Urothelium cell line (cell line): ENCODE data around the gene DAPK2.
A peak's percentile ranks its signal among the peaks of the same experiment; 100 is the strongest.

Experiments
- DNase-seq: peaks from one replicate; pipeline ENCODE4 v3.0.0; 2011; ENCODE audit warnings: low spot score, mixed read lengths
- FAIRE-seq: peaks from 2 replicates; lab custom pipeline; 2011; peaks lifted over from hg19 to GRCh38; lab: Jason Lieb, UNC

DAPK2 gene

GRCh38 chr15:64000183-64000951 is 45.9 kb downstream of the DAPK2 start:
- no peak for FAIRE-seq
- no peak for DNase-seq

- FAIRE-seq (no peak), DNase-seq (no peak)
These were observed 47.1 kb downstream of the DAPK2 start for GRCh38 chr15:63999177-63999576.

- peak; percentile 58 for FAIRE-seq
These were observed 47.8 kb downstream of the DAPK2 start for GRCh38 chr15:63998489-63998888.

DNA sequence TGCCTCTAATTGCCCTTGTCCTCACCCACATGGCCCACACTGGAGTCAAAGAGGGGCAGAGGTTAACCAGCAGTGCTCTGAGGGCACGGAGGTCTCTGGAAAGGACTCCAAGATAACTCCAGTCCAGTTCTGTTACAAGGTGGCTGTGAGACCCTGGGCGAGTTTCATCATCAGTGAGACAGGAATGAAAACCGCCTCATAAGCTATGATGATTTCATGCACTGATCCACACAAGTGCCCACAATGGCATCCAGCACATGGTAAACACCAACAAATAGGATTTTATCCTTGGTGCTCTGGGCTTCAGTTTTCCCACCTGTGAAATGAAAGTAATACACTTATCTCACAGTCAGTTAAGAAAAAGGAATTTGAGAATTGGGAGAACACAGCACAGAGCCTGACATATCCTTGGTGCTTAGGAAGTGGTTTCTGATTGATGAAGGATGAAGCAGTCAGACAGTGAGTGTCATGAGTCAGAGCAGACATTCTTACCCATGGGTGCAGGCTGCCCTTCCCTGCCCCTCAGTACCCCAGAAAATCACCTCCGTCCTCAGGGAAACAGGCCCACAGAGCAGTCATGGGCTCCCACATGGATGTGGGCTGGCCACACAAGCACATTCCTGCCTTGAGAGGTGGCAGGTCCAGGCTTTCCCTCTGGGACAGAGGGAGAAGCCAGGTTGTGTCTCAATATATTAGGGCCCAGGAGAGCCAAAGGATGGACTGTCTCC is 48.4 kb downstream of the DAPK2 start:
- DNase-seq (no peak), FAIRE-seq (peak; percentile 61)

More at GRCh38 chr15:63998489-63998888, 47.8 kb downstream of the DAPK2 start:
- no peak for DNase-seq

- FAIRE-seq (no peak), DNase-seq (no peak)
These were observed 49.4 kb downstream of the DAPK2 start for GRCh38 chr15:63996794-63997357.

DNA sequence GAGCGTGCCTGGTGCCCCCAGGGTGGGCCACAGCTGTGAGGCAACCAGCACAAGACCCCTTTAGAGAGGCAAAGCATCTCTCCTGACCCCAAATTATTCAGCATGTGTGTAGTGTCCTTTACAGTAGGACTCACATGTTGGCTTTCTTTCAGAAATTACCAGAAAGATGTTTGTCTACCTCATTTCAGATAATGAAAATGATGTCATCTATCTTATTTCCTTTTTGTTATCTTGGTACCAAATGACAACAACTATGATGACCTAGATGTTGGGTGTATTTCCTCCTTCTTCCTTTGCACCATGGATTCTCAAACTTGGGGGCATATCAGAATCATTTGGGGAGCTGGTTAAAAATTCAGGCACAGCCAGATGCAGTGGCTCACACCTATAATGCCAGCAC is 50.5 kb downstream of the DAPK2 start:
- DNase-seq (no peak), FAIRE-seq (no peak)

DNA sequence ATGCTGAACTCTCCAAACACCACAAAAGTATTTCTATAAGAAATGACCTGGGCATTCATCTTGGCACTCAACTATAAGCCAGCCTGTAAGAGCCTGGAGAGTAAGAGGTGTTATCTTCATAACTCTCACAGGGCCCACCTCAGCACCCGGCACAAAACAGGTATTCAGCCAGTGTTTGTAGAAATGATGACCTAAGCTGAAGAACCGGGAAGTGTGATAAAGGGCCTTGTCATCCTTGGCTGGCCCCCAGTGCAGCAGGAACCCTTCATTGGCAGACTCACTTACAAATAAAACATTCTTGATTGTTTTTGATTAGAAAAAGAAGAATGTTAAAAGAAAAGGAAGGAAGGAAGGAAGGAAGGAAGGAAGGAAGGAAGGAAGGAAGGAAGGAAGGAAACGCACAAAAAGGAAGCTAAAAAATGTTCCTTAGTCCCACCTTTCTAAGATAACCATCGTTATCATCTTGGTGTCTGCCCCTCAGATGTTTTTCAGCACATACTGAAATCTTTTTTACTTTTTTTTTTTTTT is 52.1 kb downstream of the DAPK2 start:
- FAIRE-seq (no peak), DNase-seq (no peak)

- DNase-seq (no peak), FAIRE-seq (no peak)
These were observed 54.0 kb downstream of the DAPK2 start for GRCh38 chr15:63992300-63992699.

- DNase-seq (no peak), FAIRE-seq (no peak)
These were observed 54.6 kb downstream of the DAPK2 start for GRCh38 chr15:63991706-63992105.

DNA sequence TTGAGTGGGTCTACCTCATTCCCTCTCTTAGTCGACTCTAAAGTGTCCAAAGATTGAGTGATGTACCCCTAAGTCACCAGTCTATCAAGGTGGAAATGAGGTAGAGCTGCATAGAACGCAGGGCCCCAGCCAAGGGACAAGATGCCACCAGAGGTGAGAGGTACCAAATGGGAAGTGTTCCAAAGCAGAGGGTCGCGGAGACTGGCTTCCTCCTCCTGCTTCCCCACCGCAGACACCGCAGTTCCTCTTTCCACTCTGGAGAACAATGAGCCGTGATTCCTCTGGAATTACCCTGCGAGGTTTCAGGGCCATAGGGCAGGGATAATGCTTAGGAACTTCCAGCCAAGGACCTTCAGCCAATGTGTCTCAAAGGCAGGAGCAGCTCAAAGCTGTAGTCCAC is 55.8 kb downstream of the DAPK2 start:
- FAIRE-seq = no peak
- no peak for DNase-seq

GRCh38 chr15:63987796-63988378 is 58.4 kb downstream of the DAPK2 start:
- FAIRE-seq (no peak), DNase-seq (no peak)

DNA sequence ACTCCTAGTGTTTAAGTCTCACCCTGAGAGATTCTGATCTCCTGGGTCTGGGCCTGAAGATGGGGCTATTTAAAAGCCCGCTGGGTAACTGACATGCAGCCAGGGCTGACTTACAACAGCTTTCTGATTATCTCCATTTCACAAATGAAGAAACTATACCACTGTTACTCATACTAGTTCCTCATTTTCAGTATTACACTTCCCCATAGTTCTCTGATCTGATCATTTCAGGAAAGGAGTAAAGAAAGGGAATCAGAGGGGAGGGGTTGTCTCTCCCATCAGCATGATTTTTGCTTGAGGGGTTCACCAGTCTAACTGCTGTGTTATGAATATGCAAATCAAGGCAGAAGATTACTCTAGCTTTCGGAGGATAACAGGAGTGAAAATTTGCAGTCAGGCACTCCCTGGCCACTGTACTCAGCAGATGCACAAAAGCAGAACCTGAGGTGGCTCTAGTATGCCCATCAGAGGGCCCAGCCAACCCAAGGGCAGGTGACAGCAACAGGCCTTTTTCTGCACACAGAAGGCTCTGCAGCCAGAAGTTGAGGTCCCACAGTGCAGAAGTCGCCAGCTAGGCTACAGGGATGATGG is 59.4 kb downstream of the DAPK2 start:
- FAIRE-seq (no peak), DNase-seq (no peak)

DNA sequence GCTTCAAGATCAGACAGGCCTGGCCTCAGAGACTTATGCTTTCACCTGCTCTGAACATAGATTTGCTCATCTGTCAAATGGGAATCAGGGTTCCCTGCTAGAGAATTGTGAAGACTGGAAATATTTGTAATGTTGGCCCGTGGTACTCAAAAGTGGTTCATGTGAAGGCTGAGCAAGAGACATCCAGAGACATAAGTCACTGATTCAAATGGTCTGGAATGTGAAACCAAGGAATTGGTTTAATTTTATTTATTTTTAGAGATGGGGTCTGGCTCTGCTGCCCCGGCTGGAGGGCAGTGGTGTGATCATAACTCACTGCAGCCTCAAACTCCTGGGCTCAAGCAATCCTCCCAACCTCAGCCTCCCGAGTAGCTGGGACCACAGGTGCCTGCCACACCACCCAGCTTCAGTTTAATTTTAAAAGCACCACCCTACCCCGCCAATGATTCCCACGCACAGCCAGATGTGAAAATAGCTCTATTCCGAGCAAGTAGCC is 60.1 kb downstream of the DAPK2 start:
- FAIRE-seq = no peak
- no peak for DNase-seq

DNA sequence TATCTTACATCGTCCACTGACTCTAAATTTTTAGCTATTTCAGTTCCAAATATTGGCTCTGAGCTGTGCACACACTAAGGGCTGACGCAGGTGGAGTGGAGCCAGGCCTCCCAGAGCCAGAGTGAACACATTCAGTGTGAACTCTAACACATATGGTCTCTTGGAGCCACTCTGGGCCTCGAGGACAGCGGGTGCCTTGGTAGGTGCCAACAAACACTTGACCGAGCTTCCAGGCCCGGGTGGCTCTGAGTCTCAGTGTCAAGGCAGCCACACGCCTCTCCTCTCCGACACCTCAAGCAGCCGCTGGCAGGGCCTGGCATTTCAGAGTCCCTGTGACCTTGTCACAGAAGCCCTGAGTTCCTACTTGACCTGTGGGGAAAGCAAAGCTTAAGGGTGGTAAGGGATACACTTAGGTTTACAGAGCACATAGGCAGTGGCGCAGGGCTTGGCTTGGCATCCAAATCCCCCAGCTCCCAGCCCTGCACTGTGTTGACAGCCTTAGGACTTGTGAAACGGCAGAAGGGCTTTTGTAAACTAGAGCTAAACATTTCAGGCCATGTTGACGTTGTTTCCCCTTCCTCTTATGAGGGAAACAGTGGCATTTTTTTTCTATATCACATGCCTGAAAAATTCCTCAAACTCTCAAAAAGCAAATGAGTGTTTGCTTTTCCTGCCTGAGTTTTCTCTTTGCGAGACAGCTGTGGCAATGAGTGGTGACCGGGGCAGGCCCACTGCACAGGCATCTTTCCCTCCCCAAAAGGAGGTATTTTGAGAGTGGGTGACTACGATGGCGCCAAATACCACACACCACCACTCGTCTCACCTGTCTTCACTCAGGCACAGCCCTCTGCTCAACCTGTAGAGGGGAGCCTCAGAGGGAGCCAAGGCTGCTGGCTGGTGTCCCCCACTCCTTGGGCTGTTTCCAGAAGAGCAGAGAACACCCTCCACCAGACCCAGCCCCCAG is 60.8 kb downstream of the DAPK2 start:
- FAIRE-seq (peak; percentile 68), DNase-seq (no peak)

DNA sequence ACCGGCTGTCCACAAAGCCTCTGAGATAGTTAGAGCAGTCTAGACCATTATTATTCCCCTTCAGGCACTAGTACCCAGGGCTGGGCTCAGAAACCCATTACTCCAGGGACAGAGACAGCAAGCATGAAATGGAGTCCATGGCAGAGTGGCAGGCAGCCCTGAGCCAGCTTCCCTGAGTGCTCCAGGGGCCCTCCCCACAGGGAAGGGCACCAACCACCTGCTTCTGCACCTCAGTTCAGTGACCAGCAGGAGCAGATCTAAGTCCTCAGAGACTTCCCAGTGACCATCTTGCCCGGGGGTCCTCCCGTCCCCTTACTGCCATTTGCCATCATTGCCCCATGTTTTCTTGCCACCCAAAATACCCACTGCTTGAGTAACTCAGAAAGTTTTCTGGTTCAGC is 62.0 kb downstream of the DAPK2 start:
- DNase-seq = no peak
- no peak for FAIRE-seq

GRCh38 chr15:63983061-63983711 is 63.1 kb downstream of the DAPK2 start:
- DNase-seq = no peak

DNA sequence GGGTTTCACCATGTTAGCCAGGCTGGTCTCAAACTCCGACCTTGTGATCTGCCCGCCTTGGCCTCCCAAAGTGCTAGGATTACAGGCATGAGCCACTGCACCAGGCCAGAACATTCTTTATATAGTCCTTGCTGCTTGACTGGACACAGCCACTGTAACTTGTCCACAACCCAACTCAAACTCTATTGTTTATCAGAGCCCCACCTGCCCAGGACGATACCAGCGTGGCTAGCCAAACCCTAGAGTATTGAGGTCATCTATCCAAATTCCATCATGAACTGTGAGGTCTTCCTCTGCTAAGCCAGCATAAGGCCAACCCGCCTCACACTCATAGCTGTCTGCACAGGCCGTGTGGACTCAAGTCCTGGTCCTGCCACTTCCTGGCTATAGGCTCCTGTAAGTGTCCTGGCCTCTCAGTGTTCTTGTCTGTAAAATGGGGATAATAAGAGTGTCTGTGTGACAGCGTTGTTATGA is 63.9 kb downstream of the DAPK2 start:
- FAIRE-seq (peak; percentile 27), DNase-seq (no peak)

More at GRCh38 chr15:63983061-63983711, 63.1 kb downstream of the DAPK2 start:
- FAIRE-seq = no peak

DNA sequence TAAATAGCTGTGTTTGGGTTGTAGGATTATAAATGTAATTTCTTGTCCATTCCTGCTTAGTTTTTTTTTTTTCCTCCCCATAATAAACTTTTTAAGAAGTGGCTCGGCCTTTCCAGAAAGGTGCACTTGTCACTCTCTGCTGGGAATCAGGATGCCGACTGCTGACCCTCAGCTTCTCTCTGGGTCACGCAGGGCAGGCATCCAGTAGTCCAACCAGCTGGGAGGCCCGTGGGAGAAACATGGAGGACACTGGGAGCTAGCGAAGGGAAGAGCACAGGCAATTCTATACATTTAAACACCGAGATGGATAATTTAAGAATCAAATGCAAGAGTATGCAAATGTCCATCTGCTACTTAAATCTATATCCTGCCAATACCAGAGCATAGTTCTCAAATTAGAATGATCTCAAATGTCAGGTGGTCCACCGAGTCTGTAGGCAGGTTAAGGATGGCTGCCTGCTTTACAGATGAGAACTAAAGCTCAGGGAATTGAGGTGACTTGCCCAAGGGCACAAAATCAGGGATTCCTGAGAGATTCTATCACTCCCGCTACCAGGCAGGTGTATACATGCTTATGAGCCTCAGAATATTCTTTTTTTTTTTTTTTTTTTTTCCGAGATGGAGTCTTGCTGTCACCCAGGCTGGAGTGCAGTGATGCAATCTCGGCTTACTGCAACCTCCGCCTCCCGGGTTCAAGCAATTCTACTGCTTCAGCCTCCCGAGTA is 64.5 kb downstream of the DAPK2 start:
- DNase-seq (no peak), FAIRE-seq (no peak)
